ENCODE data around the gene COL4A6.

COL4A6 gene

DNA sequence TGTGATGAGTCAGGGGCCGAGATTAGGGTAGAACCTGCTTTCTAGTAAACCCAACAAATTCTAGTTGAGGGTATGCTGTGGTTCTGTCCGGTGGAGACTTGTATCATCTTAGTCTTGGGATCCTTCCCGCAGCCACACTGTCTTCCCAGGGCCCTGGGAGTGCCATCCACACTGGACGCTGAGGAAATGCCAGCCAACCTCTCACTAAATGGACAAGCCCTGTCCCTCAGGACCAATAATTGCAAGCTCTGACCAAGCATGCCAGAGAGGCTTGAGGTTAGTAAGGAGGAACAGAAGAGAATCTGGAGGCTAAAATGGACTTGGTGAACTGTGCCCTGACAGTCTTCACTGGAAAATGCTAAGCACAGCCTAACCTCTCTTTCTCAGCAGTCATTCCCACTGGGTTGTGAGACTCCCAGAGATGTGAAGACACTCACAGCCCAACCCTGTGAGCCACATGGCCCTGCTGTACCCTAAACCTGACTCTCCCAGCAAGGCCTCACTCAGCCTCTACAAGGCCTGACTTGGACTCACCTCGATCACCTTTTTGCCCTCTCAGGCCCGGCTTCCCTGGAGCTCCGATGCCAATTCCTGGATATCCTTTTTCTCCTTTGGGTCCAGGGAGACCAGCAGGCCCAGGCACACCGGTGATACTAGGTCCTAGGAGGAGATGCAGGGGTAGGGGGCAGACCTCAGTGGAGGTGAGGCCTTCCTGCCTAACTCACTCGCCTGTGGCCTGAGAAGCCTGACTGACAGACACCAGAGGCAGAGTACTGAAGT, 269.1 kb downstream of the COL4A6 start:
- FAIRE-seq = no peak
- no peak for TF ChIP-seq POLR2A (IDR thresholded peaks at IDR 0.05; ENCODE audit: low read depth, low read length)
- DNase-seq (ENCODE audit: insufficient read length, low spot score) = no peak

DNA sequence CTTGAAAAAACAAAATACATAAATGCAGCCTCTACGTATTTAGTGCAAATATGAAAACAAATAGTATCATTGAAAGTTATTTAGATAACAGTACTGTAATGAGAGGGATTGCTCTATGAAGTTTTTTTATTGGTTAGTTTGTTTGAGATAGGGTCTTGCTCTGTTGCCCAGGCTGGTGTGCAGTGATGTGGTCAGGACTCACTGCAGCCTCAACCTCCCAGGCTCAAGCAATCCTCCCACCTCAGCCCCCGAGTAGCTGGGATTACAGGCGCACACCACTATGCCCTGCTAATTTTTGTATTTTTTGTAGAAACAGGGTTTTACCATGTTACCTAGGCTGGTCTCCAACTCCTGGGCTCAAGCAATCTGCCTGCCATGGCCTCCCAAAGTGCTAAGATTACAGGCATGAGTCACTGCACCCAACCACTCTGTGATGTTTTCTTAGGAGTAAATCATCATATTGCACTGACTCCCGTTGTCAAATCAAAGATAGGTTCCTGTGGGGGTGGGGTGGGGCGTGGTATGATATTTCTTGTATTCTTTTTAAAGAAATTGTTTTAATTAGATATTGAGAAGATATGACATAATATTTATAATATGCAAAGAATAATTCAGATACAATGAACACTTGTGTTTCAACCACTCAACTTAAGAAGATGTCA, 270.9 kb downstream of the COL4A6 start:
- DNase-seq (ENCODE audit: insufficient read length, low spot score) (no peak), FAIRE-seq (peak; percentile 86)
- no peak for TF ChIP-seq POLR2A (IDR thresholded peaks at IDR 0.05; ENCODE audit: low read depth, low read length)

DNA sequence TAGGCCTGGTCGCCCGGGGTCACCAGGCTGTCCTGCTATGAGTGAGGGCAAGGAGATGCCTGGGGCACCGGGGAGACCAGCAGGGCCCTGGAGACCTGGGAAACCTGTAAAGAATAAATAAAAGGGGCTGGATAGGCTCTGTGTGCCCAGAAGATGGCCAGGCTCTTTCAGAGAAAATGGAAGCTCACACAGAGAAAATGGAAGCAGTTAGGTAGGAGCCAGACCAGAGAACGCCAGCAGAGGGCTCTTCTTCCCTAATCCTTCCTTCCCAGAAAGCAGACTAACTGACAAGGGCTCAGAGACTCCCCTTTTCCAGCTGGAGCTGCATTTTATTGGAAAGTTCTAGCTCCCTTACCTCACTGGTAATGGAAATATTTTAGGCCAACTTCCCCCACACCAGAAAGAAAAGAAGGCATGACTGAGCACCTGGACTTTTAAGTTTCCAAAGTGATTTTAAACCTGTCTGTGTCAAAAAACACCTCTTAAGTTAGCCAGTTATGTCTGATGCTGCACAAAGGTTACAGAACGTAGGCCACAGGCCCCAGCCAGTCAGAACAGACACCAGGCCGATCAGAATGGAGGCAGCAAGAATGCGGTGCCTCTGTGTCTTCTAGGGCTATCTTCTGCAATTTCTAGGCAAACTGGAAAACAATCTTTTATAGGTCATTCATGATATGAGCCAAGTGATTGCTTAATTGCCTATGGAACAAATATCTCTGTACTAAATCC, 272.7 kb downstream of the COL4A6 start:
- FAIRE-seq (no peak), DNase-seq (ENCODE audit: insufficient read length, low spot score) (peak; percentile 29)
- TF ChIP-seq POLR2A (IDR thresholded peaks at IDR 0.05; ENCODE audit: low read depth, low read length) = no peak

DNA sequence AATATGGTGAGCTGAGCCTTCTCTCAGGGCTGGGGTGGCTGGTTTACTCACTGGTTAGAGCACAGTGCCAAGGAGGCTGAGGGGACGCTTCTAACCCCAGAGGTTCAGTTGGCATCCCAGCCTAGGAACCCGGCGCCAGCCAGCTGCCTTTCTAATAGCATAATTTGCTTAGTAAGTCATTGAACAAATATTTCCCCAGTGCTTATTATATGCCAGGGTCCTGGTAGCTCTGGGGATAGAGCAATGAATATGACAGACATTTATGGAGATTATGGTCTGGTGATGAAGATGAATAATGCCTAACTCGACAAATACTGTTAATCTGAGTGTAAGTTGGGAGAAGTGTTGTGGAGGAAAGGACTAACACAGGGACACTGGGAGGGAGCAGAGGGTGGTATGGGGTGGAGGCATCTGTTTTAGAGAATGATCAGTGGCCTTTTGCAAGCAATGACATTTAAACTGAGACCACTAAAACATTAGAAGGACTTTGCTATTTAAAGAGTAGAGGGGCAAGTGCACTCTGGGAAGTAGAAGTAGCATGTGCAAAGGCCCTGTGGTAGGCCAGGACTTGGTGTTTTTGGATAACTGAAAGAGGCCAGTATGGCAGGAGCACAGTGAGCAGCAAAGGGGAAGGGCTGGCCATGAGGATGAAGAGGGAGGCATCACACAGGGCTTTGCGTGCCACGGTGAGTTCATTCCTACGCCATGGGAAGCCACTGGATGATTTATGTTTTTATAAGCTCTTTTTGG, 274.7 kb downstream of the COL4A6 start:
- no peak for TF ChIP-seq POLR2A (IDR thresholded peaks at IDR 0.05; ENCODE audit: low read depth, low read length)
- no peak for FAIRE-seq
- DNase-seq (ENCODE audit: insufficient read length, low spot score) = no peak

DNA sequence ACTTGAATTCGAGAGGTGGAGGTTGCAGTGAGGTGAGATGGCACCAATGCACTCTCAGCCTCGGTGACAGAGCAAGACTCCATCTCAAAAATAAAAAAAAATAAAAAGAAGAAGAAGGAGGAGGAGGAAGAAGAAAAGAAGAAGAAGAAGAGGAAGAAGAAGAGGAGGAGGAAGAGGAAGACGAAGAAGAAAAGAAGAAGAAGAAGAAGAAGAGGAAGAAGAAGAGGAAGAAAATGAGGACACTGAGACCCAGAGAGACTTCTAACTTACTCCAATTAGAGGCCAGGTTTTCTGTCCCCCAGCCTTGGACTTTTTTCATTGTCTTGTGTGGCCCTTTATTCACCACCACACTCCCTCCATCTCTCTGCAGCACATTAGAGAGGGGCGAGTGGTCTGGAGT, 276.0 kb downstream of the COL4A6 start:
- TF ChIP-seq POLR2A (IDR thresholded peaks at IDR 0.05; ENCODE audit: low read depth, low read length) = no peak

DNA sequence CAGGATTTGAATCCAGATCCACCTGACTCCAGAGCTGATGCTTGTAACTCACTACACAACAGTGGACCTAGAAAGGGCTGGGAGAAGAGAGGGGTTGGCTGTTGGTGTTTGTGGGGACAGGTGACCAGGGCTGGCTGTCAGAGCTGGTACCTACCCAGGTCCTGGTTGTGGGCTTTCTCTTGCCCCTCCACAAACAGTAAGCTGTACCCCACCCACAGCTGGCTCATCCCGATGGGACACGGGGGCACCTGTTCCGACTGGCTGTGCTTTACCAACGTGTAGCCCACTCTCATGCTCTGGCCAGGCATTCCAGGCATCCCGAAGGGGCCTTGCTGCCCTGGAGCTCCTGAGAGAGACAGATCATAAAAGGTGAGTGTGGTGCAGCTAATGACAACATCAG, 277.9 kb downstream of the COL4A6 start:
- DNase-seq (ENCODE audit: insufficient read length, low spot score) (no peak), FAIRE-seq (no peak)
- TF ChIP-seq POLR2A (IDR thresholded peaks at IDR 0.05; ENCODE audit: low read depth, low read length) = no peak

More for the DNA sequence above, 276.0 kb downstream of the COL4A6 start:
- DNase-seq (ENCODE audit: insufficient read length, low spot score) (no peak), FAIRE-seq (no peak)

DNA sequence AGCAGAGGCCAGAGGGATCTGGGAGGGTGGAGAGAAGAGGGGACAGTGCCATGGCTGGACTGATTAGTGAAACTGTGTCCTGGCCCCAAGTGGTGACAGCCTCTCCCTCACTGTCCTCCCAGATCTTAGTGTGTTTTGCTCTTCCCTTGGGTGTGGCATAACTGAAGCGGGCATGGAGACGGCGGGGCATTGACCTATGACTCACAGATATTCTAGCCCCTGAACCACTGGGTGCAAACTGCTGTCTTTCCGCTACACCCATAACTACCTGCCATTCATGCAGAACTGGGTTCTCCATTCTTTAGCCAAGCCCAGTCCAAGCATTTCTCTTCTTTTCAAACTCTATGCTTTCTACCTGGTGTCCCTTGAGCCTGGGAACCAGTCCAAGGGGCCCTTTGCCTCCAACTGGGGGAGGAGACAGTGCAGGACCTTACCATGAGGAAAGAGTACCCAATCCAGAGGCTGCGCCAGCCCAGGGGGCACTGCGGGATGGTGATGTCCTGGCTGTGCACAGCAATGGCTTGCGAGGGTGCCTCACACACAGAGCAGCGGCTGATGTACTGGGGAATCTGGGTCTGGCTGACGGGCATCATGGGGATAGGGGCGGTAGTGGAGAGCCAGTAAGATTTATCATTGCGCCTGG, 279.1 kb downstream of the COL4A6 start:
- no peak for FAIRE-seq
- no peak for TF ChIP-seq POLR2A (IDR thresholded peaks at IDR 0.05; ENCODE audit: low read depth, low read length)
- no peak for DNase-seq (ENCODE audit: insufficient read length, low spot score)

DNA sequence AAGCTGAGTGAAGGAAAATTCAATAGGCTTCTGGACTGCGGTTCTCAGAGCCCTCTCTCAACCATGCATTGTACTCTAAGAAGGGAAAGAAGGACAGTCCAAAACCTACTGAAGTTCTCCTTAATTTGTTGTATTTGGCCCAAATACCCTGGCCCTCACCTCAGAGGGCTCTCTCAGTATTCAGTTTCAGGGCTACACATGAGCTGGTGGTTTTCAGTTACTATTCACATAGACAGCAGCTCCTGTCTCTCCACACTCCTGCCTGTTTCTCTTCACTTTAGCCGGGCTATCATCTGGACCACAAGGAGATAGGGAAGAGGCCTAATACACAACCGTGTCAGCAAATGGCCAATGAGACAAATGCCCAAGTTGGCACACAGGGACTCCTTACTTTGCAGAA, 280.6 kb downstream of the COL4A6 start:
- DNase-seq (ENCODE audit: insufficient read length, low spot score) (no peak), FAIRE-seq (no peak)
- no peak for TF ChIP-seq POLR2A (IDR thresholded peaks at IDR 0.05; ENCODE audit: low read depth, low read length)

DNA sequence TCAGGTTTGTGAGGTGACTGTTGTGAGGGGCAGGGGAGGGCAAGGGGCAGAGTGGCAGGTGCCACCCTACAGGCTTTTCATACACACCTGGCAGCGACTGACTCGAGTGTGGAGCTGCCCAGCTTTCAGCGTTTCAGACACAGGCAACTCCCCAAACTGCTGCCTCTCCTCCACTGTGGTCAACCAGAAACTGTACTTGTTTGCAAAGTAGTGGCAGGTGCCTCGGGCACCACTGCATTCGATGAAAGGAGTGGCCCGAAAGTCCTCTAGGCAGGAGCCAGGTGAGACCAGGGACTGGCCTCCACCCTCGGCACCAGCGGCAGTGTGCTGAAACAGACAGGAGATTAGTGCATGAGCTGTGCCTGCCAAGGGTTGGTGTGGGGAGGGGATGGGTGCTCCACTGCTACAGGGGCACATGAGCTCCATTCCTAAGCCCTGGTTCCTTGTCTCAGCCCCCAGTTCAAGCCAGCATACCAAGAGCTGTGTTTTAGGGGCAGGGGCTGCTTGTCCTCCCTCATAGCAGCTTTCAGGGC, 281.2 kb downstream of the COL4A6 start:
- FAIRE-seq = no peak
- DNase-seq (ENCODE audit: insufficient read length, low spot score) = no peak
- TF ChIP-seq POLR2A (IDR thresholded peaks at IDR 0.05; ENCODE audit: low read depth, low read length) = no peak

DNA sequence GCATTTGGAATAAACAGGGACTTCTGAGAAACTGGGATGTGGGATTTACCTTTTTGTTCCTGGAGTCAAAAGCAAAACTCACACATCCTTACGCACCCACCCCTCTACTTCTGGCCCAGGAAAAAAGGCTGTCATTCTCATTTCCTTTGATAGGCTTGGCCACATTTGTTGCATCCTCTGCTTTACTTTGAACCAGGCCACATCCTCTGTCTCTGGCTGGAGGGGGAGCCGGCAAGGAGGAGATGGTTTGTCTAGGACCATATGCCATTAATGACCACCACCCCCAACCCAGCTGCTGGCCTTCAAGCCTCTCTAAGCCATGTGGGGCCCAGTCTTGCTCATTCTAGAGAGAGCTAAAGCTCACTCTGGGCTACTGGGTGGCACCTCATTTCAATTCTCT, 282.1 kb downstream of the COL4A6 start:
- DNase-seq (ENCODE audit: insufficient read length, low spot score) (no peak), FAIRE-seq (no peak)
- no peak for TF ChIP-seq POLR2A (IDR thresholded peaks at IDR 0.05; ENCODE audit: low read depth, low read length)

DNA sequence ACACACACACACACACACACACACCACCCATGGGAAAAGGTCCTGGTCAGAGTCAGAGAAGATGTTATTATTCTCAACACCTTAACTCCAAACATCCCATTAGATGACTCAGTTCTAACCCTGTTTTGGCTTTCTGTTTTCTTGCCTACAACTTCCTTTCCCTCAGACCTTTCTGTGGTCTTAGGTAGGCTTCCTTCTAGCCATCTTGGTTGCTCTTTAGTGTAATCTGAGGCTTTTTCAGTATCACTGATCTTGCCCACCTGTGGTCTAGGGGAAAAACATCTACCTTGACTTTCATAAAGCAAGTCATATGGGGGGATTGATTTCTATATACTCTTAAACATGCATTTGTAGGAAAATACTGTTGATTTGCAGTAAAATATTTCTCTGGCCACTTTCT, 289.7 kb downstream of the COL4A6 start:
- FAIRE-seq (no peak), DNase-seq (ENCODE audit: insufficient read length, low spot score) (no peak)
- no peak for TF ChIP-seq POLR2A (IDR thresholded peaks at IDR 0.05; ENCODE audit: low read depth, low read length)

DNA sequence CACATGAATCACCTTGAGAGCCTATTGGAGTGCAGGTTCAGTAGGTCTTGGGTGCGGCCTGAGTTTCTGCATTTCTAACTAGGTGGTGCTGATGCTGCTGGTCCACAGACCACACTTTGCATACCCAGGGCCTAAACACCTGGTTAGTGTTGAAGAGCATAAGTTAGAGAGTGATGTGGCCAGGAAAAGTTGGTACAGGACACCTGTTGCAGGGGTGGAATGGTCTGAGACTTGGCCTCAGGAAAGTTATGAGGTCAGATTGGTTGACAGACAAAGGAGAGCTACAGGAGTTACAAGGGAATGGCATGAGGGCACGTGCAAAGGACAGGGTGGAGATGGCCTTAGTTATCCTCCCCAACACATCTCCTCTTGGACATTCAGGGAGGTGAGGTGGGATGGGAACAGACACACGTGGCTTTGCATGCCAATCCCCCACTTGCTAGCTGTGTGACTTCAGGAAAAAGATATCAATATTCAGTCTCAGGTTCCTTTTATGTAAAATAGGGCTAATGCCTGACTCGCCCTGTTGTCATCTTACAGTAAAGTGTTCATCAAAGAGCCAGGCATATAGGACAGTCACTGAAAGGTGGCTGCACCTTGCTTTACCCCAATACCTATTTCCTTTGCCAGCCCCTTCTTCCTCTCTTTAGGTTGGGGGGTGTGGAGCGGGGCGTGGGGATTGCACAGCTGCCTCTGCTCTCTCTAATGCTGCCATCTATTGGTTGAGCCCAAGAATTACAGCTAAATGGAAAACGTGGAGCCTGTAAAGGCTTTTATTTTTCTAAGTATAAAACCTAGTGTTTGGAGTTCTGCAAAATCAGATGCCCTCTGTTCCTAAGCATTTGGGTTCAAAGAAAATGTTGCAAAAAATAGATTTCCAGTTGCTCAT, 299.2 kb downstream of the COL4A6 start:
- no peak for TF ChIP-seq POLR2A (IDR thresholded peaks at IDR 0.05; ENCODE audit: low read depth, low read length)
- FAIRE-seq (no peak), DNase-seq (ENCODE audit: insufficient read length, low spot score) (no peak)
